ENCODE results near the gene DEFB129. TPM values are rescaled to one million over a fixed set of nuclear protein-coding genes. Genes with fewer than 3 reads are reported as not detected.
"Not testable (repeated sequence)": the region's sequence is repeated elsewhere in the genome, so short reads cannot be mapped to it uniquely, and the experiment has no call there.

Gene DEFB129
- total and polyA plus RNA-seq, 9 donors, result not detected

GRCh38 chr20:251354-251753, 24.3 kb downstream of the DEFB129 start:
- Histone ChIP-seq H3K27ac (ENCODE audit: low read length) (no peak overlapping the region), H3K36me3 (ENCODE audit: control insufficient read depth, insufficient read depth, low read length) (no peaks in the 10 kb centered on the region), H3K27me3 (ENCODE audit: control insufficient read depth, insufficient read depth, low read length) (peaks cover 4% of the 10 kb centered on the region), H3K9me3 (replicated peaks; ENCODE audit: control insufficient read depth, low read depth, low read length) (peaks cover 2% of the 10 kb centered on the region), H3K4me1 (ENCODE audit: control insufficient read depth, insufficient read depth, low read length) (no peaks in the 10 kb centered on the region), H3K4me3 (ENCODE audit: low read length) (no peak overlapping the region)
- WGBS (ENCODE audit: insufficient coverage), result no CpG with 5 or more reads among the region's 2 CpGs
- no peak for DNase-seq

- Histone ChIP-seq H3K4me3 (ENCODE audit: low read length) (no peak overlapping the region), H3K27ac (ENCODE audit: low read length) (no peak overlapping the region), H3K9me3 (replicated peaks; ENCODE audit: control insufficient read depth, low read depth, low read length) (no peaks in the 10 kb centered on the region), H3K4me1 (ENCODE audit: control insufficient read depth, insufficient read depth, low read length) (no peaks in the 10 kb centered on the region), H3K27me3 (ENCODE audit: control insufficient read depth, insufficient read depth, low read length) (peaks cover 6% of the 10 kb centered on the region), H3K36me3 (ENCODE audit: control insufficient read depth, insufficient read depth, low read length) (no peaks in the 10 kb centered on the region)
- DNase-seq, result no peak
- WGBS (ENCODE audit: insufficient coverage), result 60% methylated on average over 1 of the region's 2 CpGs
These were observed 25.7 kb downstream of the DEFB129 start for GRCh38 chr20:252801-253200.

- H3K36me3 ChIP-seq (ENCODE audit: control insufficient read depth, insufficient read depth, low read length); H3K27me3 ChIP-seq (ENCODE audit: control insufficient read depth, insufficient read depth, low read length); H3K4me3 ChIP-seq (ENCODE audit: low read length); H3K27ac ChIP-seq (ENCODE audit: low read length); H3K9me3 ChIP-seq (replicated peaks; ENCODE audit: control insufficient read depth, low read depth, low read length); DNase-seq; H3K4me1 ChIP-seq (ENCODE audit: control insufficient read depth, insufficient read depth, low read length): not testable (repeated sequence)
- no CpG with 5 or more reads among the region's 6 CpGs for WGBS (ENCODE audit: insufficient coverage)
These were observed 26.4 kb downstream of the DEFB129 start for GRCh38 chr20:253447-253846.

GRCh38 chr20:257419-257818, 30.4 kb downstream of the DEFB129 start, which contains the start of gene DEFB132:
TSS of gene DEFB132 (plus strand) at chr20:257724. CDS start at chr20:257779, 55 bp downstream.
- Histone ChIP-seq H3K27ac (ENCODE audit: low read length) (no peak within 1 kb of the TSS), H3K9me3 (replicated peaks; ENCODE audit: control insufficient read depth, low read depth, low read length) (no peaks in the 10 kb centered on the region), H3K4me1 (ENCODE audit: control insufficient read depth, insufficient read depth, low read length) (no peaks in the 10 kb centered on the region), H3K36me3 (ENCODE audit: control insufficient read depth, insufficient read depth, low read length) (no peaks in the 10 kb centered on the region), H3K27me3 (ENCODE audit: control insufficient read depth, insufficient read depth, low read length) (peaks cover 6% of the 10 kb centered on the region), H3K4me3 (ENCODE audit: low read length) (no peak within 1 kb of the TSS)
- 74% methylated on average over 6 of the region's 7 CpGs for WGBS (ENCODE audit: insufficient coverage)
- no peak for DNase-seq

- H3K9me3 ChIP-seq (replicated peaks; ENCODE audit: control insufficient read depth, low read depth, low read length), result no peaks in the 10 kb centered on the region
- H3K4me3 ChIP-seq (ENCODE audit: low read length), result no peak overlapping the region
- no peaks in the 10 kb centered on the region for H3K4me1 ChIP-seq (ENCODE audit: control insufficient read depth, insufficient read depth, low read length)
- H3K27ac ChIP-seq (ENCODE audit: low read length), result no peak overlapping the region
- peaks cover 6% of the 10 kb centered on the region for H3K27me3 ChIP-seq (ENCODE audit: control insufficient read depth, insufficient read depth, low read length)
- H3K36me3 ChIP-seq (ENCODE audit: control insufficient read depth, insufficient read depth, low read length), result no peaks in the 10 kb centered on the region
- WGBS (ENCODE audit: insufficient coverage), result 61% methylated on average over 2 of the region's 4 CpGs
- DNase-seq, result no peak
These were observed 31.3 kb downstream of the DEFB129 start for GRCh38 chr20:258269-258858.

- Histone ChIP-seq H3K27ac (ENCODE audit: low read length) (no peak overlapping the region), H3K27me3 (ENCODE audit: control insufficient read depth, insufficient read depth, low read length) (peaks cover 8% of the 10 kb centered on the region), H3K4me3 (ENCODE audit: low read length) (no peak overlapping the region), H3K36me3 (ENCODE audit: control insufficient read depth, insufficient read depth, low read length) (no peaks in the 10 kb centered on the region), H3K4me1 (ENCODE audit: control insufficient read depth, insufficient read depth, low read length) (no peaks in the 10 kb centered on the region), H3K9me3 (replicated peaks; ENCODE audit: control insufficient read depth, low read depth, low read length) (no peaks in the 10 kb centered on the region)
- 28% methylated on average over 4 of the region's 8 CpGs for WGBS (ENCODE audit: insufficient coverage)
- no peak for DNase-seq
These were observed 31.9 kb downstream of the DEFB129 start for GRCh38 chr20:258963-259362.

- Histone ChIP-seq H3K9me3 (replicated peaks; ENCODE audit: control insufficient read depth, low read depth, low read length) (no peaks in the 10 kb centered on the region), H3K4me3 (ENCODE audit: low read length) (no peak overlapping the region), H3K27me3 (ENCODE audit: control insufficient read depth, insufficient read depth, low read length) (peaks cover 5% of the 10 kb centered on the region), H3K4me1 (ENCODE audit: control insufficient read depth, insufficient read depth, low read length) (no peaks in the 10 kb centered on the region), H3K36me3 (ENCODE audit: control insufficient read depth, insufficient read depth, low read length) (no peaks in the 10 kb centered on the region), H3K27ac (ENCODE audit: low read length) (no peak overlapping the region)
- no CpG with 5 or more reads among the region's 2 CpGs for WGBS (ENCODE audit: insufficient coverage)
- DNase-seq, result no peak
These were observed 32.9 kb downstream of the DEFB129 start for GRCh38 chr20:259981-260380.

GRCh38 chr20:263701-264100, 36.6 kb downstream of the DEFB129 start:
- Histone ChIP-seq H3K36me3 (ENCODE audit: control insufficient read depth, insufficient read depth, low read length) (no peaks in the 10 kb centered on the region), H3K27me3 (ENCODE audit: control insufficient read depth, insufficient read depth, low read length) (peaks cover 11% of the 10 kb centered on the region), H3K4me1 (ENCODE audit: control insufficient read depth, insufficient read depth, low read length) (peaks cover 4% of the 10 kb centered on the region), H3K27ac (ENCODE audit: low read length) (no peak overlapping the region), H3K9me3 (replicated peaks; ENCODE audit: control insufficient read depth, low read depth, low read length) (no peaks in the 10 kb centered on the region), H3K4me3 (ENCODE audit: low read length) (no peak overlapping the region)
- 85% methylated on average over 6 of the region's 13 CpGs for WGBS (ENCODE audit: insufficient coverage)
- no peak for DNase-seq

GRCh38 chr20:266596-267562, 39.8 kb downstream of the DEFB129 start:
- Histone ChIP-seq H3K36me3 (ENCODE audit: control insufficient read depth, insufficient read depth, low read length) (no peaks in the 10 kb centered on the region), H3K4me1 (ENCODE audit: control insufficient read depth, insufficient read depth, low read length) (peaks cover 4% of the 10 kb centered on the region), H3K27me3 (ENCODE audit: control insufficient read depth, insufficient read depth, low read length) (peaks cover 11% of the 10 kb centered on the region), H3K27ac (ENCODE audit: low read length) (no peak overlapping the region), H3K4me3 (ENCODE audit: low read length) (peak overlapping the region; percentile 58), H3K9me3 (replicated peaks; ENCODE audit: control insufficient read depth, low read depth, low read length) (no peaks in the 10 kb centered on the region)
- 3% methylated on average over 37 of the region's 43 CpGs for WGBS (ENCODE audit: insufficient coverage)
- peak; percentile 83 for DNase-seq

- DNase-seq, result no peak
- no peak overlapping the region for H3K4me3 ChIP-seq (ENCODE audit: low read length)
- peaks cover 9% of the 10 kb centered on the region for H3K27me3 ChIP-seq (ENCODE audit: control insufficient read depth, insufficient read depth, low read length)
- peaks cover 3% of the 10 kb centered on the region for H3K36me3 ChIP-seq (ENCODE audit: control insufficient read depth, insufficient read depth, low read length)
- H3K27ac ChIP-seq (ENCODE audit: low read length), result no peak overlapping the region
- peaks cover 4% of the 10 kb centered on the region for H3K4me1 ChIP-seq (ENCODE audit: control insufficient read depth, insufficient read depth, low read length)
- WGBS (ENCODE audit: insufficient coverage), result 73% methylated on average over 3 of the region's 5 CpGs
- H3K9me3 ChIP-seq (replicated peaks; ENCODE audit: control insufficient read depth, low read depth, low read length), result no peaks in the 10 kb centered on the region
These were observed 43.5 kb downstream of the DEFB129 start for GRCh38 chr20:270517-270916.

Measured in muscle of leg (tissue), 11 donors.